Type B pancreatic cell (in vitro differentiated cells): ENCODE measurements around the gene PLEKHG4. TPM values are rescaled to one million over a fixed set of nuclear protein-coding genes. Genes with fewer than 3 reads are reported as not detected.

Experiments used
- DNase-seq: peaks from one replicate; pipeline ENCODE4 v3.0.0; 2021; ENCODE audit warnings: mixed read lengths; ENCODE audit not compliant: unreplicated experiment; ENCODE audit errors: extremely low spot score
- H3K27ac Mint-ChIP-seq: 2 replicates; pipeline ENCODE4 v1.8.0; 2021; ENCODE audit warnings: mild to moderate bottlenecking, mixed read lengths
- H3K27me3 Mint-ChIP-seq: 2 replicates; pipeline ENCODE4 v1.8.0; 2021; ENCODE audit warnings: mixed read lengths
- H3K36me3 Mint-ChIP-seq: 2 replicates; pipeline ENCODE4 v1.8.0; 2021; ENCODE audit warnings: mixed read lengths
- H3K4me1 Mint-ChIP-seq: one replicate; pipeline ENCODE4 v1.8.0; 2021; ENCODE audit warnings: mixed read lengths; ENCODE audit not compliant: unreplicated experiment
- H3K4me3 Mint-ChIP-seq: 2 replicates; pipeline ENCODE4 v1.8.0; 2021; ENCODE audit warnings: mild to moderate bottlenecking, mixed read lengths
- H3K9me3 Mint-ChIP-seq: 2 replicates; pipeline ENCODE4 v1.8.0; 2021; ENCODE audit warnings: mixed read lengths
- total RNA-seq: library from RNA; stranded (reverse); gene quantifications from 2 replicates; pipeline ENCODE4 v1.2.1, GENCODE V29; 2021; ENCODE audit warnings: low replicate concordance
- TF ChIP-seq, protein P1 (sequence below): fragments of 200-600 bp; sonication (generic); conservative IDR thresholded peaks from 2 replicates; pipeline ENCODE4 v1.5.0; 2021; ENCODE audit warnings: antibody characterized with exemption, mild to moderate bottlenecking

The PLEKHG4 gene
- total RNA-seq, 1 donor from 2014 or later = 3.8 TPM

- Mint-ChIP-seq H3K9me3 (no peaks in the 10 kb centered on the region), H3K27ac (no peak overlapping the region), H3K4me3 (no peak overlapping the region), H3K27me3 (peaks cover 5% of the 10 kb centered on the region), H3K36me3 (no peaks in the 10 kb centered on the region), H3K4me1 (no peaks in the 10 kb centered on the region)
- TF ChIP-seq, protein P1, sequence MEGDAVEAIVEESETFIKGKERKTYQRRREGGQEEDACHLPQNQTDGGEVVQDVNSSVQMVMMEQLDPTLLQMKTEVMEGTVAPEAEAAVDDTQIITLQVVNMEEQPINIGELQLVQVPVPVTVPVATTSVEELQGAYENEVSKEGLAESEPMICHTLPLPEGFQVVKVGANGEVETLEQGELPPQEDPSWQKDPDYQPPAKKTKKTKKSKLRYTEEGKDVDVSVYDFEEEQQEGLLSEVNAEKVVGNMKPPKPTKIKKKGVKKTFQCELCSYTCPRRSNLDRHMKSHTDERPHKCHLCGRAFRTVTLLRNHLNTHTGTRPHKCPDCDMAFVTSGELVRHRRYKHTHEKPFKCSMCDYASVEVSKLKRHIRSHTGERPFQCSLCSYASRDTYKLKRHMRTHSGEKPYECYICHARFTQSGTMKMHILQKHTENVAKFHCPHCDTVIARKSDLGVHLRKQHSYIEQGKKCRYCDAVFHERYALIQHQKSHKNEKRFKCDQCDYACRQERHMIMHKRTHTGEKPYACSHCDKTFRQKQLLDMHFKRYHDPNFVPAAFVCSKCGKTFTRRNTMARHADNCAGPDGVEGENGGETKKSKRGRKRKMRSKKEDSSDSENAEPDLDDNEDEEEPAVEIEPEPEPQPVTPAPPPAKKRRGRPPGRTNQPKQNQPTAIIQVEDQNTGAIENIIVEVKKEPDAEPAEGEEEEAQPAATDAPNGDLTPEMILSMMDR = peak; percentile 66
- DNase-seq = no peak
These were observed 5.6 kb downstream of the PLEKHG4 start for GRCh38 chr16:67284699-67285646.

DNA sequence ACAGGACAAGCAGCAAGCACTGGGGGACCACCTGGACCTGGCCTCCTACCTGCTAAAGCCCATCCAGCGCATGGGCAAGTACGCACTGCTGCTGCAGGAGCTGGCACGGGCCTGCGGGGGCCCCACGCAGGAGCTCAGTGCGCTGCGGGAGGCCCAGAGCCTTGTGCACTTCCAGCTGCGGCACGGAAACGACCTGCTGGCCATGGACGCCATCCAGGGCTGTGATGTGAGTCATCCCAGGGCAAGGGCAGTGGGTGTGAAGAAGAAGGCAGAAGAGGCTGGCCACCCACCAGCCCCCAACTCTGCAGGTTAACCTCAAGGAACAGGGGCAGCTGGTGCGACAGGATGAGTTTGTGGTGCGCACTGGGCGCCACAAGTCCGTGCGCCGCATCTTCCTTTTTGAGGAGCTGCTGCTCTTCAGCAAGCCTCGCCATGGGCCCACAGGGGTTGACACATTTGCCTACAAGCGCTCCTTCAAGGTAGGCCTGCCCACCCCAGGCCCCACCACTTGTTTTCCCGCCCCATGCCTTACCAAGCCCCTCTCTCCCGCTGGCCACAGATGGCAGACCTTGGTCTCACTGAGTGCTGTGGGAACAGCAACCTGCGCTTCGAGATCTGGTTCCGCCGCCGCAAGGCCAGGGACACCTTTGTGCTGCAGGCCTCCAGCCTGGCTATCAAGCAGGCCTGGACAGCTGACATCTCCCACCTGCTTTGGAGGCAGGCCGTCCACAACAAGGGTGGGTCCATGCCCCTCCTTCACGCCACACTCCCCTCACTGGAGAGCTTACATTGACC lies 7.3 kb downstream of the PLEKHG4 start:
- TF ChIP-seq, protein P1 = no peak
- Mint-ChIP-seq H3K36me3 (no peaks in the 10 kb centered on the region), H3K4me3 (no peak overlapping the region), H3K9me3 (no peaks in the 10 kb centered on the region), H3K27me3 (peaks cover 5% of the 10 kb centered on the region), H3K27ac (no peak overlapping the region), H3K4me1 (no peaks in the 10 kb centered on the region)
- no peak for DNase-seq

DNA sequence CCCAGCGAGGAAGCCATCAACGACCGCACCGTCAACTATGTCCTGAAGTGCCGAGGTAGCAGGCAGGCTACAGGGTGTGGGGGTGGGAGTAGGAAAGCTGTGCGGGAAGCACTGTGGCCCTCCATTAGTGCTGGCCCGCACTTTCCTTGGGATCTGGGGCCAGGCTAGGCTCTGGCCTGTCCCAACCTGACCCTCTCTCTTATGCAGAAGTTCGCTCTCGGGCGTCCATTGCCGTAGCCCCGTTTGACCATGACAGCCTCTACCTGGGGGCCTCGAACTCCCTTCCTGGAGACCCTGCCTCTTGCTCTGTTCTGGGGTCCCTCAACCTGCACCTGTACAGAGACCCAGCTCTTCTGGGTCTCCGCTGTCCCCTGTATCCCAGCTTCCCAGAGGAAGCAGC lies 8.6 kb downstream of the PLEKHG4 start:
- no peaks in the 10 kb centered on the region for H3K4me1 Mint-ChIP-seq
- no peak overlapping the region for H3K4me3 Mint-ChIP-seq
- H3K9me3 Mint-ChIP-seq = no peaks in the 10 kb centered on the region
- H3K27ac Mint-ChIP-seq = no peak overlapping the region
- TF ChIP-seq, protein P1 = no peak
- DNase-seq = no peak
- peaks cover 8% of the 10 kb centered on the region for H3K27me3 Mint-ChIP-seq
- no peaks in the 10 kb centered on the region for H3K36me3 Mint-ChIP-seq

DNA sequence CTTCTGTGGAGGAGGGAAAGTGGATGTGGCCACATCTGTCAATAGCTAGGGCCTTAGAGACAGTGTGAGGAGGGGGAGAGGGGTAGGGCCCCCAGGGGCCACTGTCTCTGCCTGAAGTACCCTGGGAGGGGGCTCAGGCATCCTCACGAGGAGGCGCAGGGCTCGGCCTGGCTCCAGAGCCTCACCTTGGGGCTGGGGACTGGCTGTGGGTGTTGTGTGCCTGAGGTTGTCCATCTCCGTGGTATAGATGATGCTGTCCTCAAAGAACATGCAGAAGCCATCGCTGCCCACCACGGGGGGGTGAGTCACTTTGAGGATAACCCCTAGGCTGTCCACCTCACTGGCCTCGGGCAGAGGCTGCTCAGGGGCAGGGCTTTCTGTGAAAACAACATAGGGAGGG lies 12.1 kb downstream of the PLEKHG4 start:
- Mint-ChIP-seq H3K4me3 (no peak overlapping the region), H3K27me3 (peaks cover 15% of the 10 kb centered on the region), H3K4me1 (no peaks in the 10 kb centered on the region), H3K36me3 (no peaks in the 10 kb centered on the region), H3K9me3 (no peaks in the 10 kb centered on the region), H3K27ac (no peak overlapping the region)
- DNase-seq = no peak
- TF ChIP-seq, protein P1 = no peak

GRCh38 chr16:67294171-67294757 lies 14.9 kb downstream of the PLEKHG4 start:
- H3K36me3 Mint-ChIP-seq = no peaks in the 10 kb centered on the region
- no peak for DNase-seq
- H3K9me3 Mint-ChIP-seq = no peaks in the 10 kb centered on the region
- H3K4me1 Mint-ChIP-seq = no peaks in the 10 kb centered on the region
- no peak overlapping the region for H3K27ac Mint-ChIP-seq
- TF ChIP-seq, protein P1 = no peak
- peaks cover 20% of the 10 kb centered on the region for H3K27me3 Mint-ChIP-seq
- H3K4me3 Mint-ChIP-seq = no peak overlapping the region
